ENCODE data around the gene COA6.

Gene COA6

GRCh38 chr1:234330843-234331215 is 42.4 kb upstream of the COA6 start:
- ChIA-PET POLR2A (no interaction called here), CTCF (interaction anchor here (2.9 kb wide), 1 partner anchor 21 kb away, joined by 11 read pairs; no protein-coding TSS in a partner anchor)
- DNase-seq (ENCODE audit: extremely low spot score), result no peak
- TF ChIP-seq L3MBTL2 (conservative IDR thresholded peaks at IDR 0.05) (no peak), BHLHE40 (IDR thresholded peaks at IDR 0.05; ENCODE audit: borderline replicate concordance) (no peak), ARNT (IDR thresholded peaks at IDR 0.05) (no peak), FOXA1 (IDR thresholded peaks at IDR 0.05) (no peak), FOXM1 (IDR thresholded peaks at IDR 0.05; ENCODE audit: borderline replicate concordance) (no peak), NFRKB (IDR thresholded peaks at IDR 0.05) (no peak), SP1 (IDR thresholded peaks at IDR 0.05) (no peak)

DNA sequence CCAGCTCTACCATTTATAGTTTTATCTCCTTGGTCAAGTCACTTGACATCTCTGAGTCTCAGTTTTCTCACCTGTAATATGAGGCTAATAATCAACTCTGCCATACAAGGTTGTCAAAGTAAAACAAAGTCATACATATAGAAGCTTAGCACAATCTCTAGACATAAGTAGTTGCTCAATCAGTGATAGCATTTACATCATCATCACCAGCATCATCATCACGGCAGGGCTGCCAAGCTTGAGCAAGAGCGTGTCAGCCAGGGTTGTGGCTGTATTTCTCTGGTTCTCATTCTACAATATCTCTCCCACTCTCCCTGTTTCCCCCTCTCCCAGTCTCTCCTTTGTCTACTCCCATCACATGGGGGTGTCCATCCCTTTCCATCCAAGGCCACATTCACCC is 41.7 kb upstream of the COA6 start:
- ChIA-PET POLR2A (no interaction called here), CTCF (interaction anchor here (2.9 kb wide), 1 partner anchor 22 kb away, joined by 11 read pairs; no protein-coding TSS in a partner anchor)
- TF ChIP-seq FOXK2 (IDR thresholded peaks at IDR 0.05) (no peak), FOXA1 (IDR thresholded peaks at IDR 0.05) (no peak), LEF1 (IDR thresholded peaks at IDR 0.05; ENCODE audit: borderline replicate concordance) (no peak), ZNF384 (IDR thresholded peaks at IDR 0.05) (no peak), SUZ12 (IDR thresholded peaks at IDR 0.05) (no peak), ELF4 (IDR thresholded peaks at IDR 0.05) (no peak), SP1 (IDR thresholded peaks at IDR 0.05) (no peak), L3MBTL2 (conservative IDR thresholded peaks at IDR 0.05) (no peak), HDGF (IDR thresholded peaks at IDR 0.05; ENCODE audit: borderline replicate concordance) (no peak), BHLHE40 (IDR thresholded peaks at IDR 0.05; ENCODE audit: borderline replicate concordance) (no peak), PKNOX1 (IDR thresholded peaks at IDR 0.05) (no peak), CTBP1 (IDR thresholded peaks at IDR 0.05; ENCODE audit: borderline replicate concordance) (no peak), TARDBP (IDR thresholded peaks at IDR 0.05) (no peak), ARNT (IDR thresholded peaks at IDR 0.05) (no peak), NFRKB (IDR thresholded peaks at IDR 0.05) (no peak), FOXM1 (IDR thresholded peaks at IDR 0.05; ENCODE audit: borderline replicate concordance) (no peak)
- DNase-seq (ENCODE audit: extremely low spot score), result no peak

DNA sequence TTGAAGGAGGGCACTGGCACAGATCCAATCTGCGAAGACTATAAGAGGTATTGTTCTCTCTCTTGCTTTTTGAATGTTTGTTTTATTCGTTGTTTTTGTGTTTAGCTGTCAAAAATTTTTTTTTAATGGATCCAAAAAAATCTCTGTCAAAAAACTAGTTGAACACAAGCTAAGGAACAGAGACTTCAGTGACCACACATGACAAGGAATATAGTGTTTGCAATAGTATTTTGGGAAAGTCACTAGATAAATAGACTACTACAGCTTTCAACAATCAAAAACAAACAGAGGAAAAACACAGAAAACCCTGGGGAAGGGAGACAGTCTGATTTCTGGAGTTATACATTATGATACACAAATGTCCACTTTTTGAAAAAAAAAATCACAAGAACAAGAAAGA is 36.9 kb upstream of the COA6 start:
- POLR2A ChIA-PET, result no interaction called here
- CTCF ChIA-PET, result interaction anchor here (0.7 to 1.3 kb wide), 3 partner anchors 24 to 151 kb away, joined by 3 read pairs; no protein-coding TSS in a partner anchor
- DNase-seq (ENCODE audit: extremely low spot score), result no peak
- TF ChIP-seq L3MBTL2 (conservative IDR thresholded peaks at IDR 0.05), result 0 out of 2 replicates have a peak, but pooled peaks have one; percentile 1
- no peak for TF ChIP-seq SP1 (IDR thresholded peaks at IDR 0.05)

DNA sequence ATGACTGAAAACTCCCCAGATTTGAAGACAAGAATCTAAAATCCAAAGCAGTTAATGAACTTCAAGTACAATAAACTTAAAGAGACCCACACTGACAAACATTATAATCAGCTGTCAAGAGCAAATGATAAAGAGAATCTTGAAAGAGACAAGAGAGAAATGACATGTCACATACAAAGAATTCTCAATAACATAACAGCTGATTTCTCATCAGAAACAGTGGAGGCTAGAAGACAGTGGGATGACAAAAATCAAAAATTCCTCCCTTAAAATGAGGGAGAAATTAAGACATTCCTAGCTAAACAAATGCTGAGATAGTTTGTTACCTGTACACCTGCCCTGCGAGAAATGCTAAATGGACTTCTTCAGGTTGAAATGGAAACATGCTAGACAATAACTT is 36.0 kb upstream of the COA6 start:
- CTCF ChIA-PET, result interaction anchor here (0.7 to 1.3 kb wide), 3 partner anchors 25 to 150 kb away, joined by 3 read pairs; no protein-coding TSS in a partner anchor
- no peak for DNase-seq (ENCODE audit: extremely low spot score)
- POLR2A ChIA-PET, result no interaction called here
- TF ChIP-seq SP1 (IDR thresholded peaks at IDR 0.05) (no peak), NFRKB (IDR thresholded peaks at IDR 0.05) (no peak), ELF4 (IDR thresholded peaks at IDR 0.05) (no peak), L3MBTL2 (conservative IDR thresholded peaks at IDR 0.05) (no peak), FOXA1 (IDR thresholded peaks at IDR 0.05) (no peak), HDGF (IDR thresholded peaks at IDR 0.05; ENCODE audit: borderline replicate concordance) (no peak), LEF1 (IDR thresholded peaks at IDR 0.05; ENCODE audit: borderline replicate concordance) (no peak), FOXM1 (IDR thresholded peaks at IDR 0.05; ENCODE audit: borderline replicate concordance) (no peak), ZNF384 (IDR thresholded peaks at IDR 0.05) (no peak), FOXK2 (IDR thresholded peaks at IDR 0.05) (no peak)

DNA sequence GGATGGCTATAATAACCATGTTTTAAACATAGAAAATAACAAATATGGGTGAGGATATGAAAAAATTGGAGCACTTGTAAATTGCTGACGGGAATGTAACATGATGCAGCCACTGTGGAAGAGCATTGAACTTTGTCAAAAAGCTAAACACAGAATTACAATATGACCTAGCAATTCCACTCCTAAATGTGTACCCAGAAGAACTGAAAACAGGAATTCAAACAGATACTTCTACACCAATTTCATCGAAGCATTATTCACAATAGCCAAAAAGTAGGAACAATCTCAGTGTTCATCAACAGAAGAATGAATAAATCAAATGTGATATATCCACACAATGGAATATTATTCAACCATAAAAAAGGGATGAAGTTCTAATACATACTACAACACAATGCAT is 32.7 kb upstream of the COA6 start:
- DNase-seq (ENCODE audit: extremely low spot score), result no peak
- CTCF ChIA-PET, result interaction anchor here (1.1 kb wide), 1 partner anchor 14 kb away, joined by 6 read pairs; no protein-coding TSS in a partner anchor
- TF ChIP-seq ELF4 (IDR thresholded peaks at IDR 0.05), result no peak
- no peak for TF ChIP-seq L3MBTL2 (conservative IDR thresholded peaks at IDR 0.05)
- no peak for TF ChIP-seq NFRKB (IDR thresholded peaks at IDR 0.05)
- no peak for TF ChIP-seq TARDBP (IDR thresholded peaks at IDR 0.05)
- TF ChIP-seq SP1 (IDR thresholded peaks at IDR 0.05), result no peak
- no peak for TF ChIP-seq LEF1 (IDR thresholded peaks at IDR 0.05; ENCODE audit: borderline replicate concordance)
- no peak for TF ChIP-seq CTBP1 (IDR thresholded peaks at IDR 0.05; ENCODE audit: borderline replicate concordance)
- TF ChIP-seq ARNT (IDR thresholded peaks at IDR 0.05), result no peak
- no peak for TF ChIP-seq SUZ12 (IDR thresholded peaks at IDR 0.05)
- TF ChIP-seq HDGF (IDR thresholded peaks at IDR 0.05; ENCODE audit: borderline replicate concordance), result no peak
- POLR2A ChIA-PET, result no interaction called here

DNA sequence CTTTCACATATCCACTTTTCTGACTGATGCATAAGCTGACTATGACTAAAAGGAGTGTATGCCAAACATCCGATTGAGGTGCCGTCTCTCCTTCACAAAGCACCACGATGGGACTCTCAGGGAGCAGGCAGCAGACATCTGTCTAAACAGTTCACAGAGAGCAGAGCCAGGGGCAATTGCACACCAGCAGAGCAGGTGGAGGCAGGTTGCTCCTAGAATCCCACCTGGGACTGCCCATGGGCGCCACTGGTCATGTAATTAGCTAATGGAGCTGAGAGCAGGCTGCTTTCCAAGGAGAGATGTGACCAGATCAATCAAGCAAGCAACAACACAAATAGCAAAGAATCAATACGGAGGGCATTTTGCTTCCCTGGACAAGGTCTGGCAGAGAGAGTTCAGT is 30.5 kb upstream of the COA6 start:
- ChIA-PET POLR2A (interaction anchor here (1.3 to 1.6 kb wide), 2 partner anchors 31 kb away, joined by 8 to 9 read pairs; partner anchors contain the start of gene COA6), CTCF (interaction anchor here (1.0 to 1.8 kb wide), 2 partner anchors 16 to 33 kb away, joined by 4 to 5 read pairs; no protein-coding TSS in a partner anchor)
- no peak for DNase-seq (ENCODE audit: extremely low spot score)
- TF ChIP-seq PKNOX1 (IDR thresholded peaks at IDR 0.05), result no peak
- TF ChIP-seq ELF4 (IDR thresholded peaks at IDR 0.05), result no peak
- TF ChIP-seq TARDBP (IDR thresholded peaks at IDR 0.05), result no peak
- TF ChIP-seq L3MBTL2 (conservative IDR thresholded peaks at IDR 0.05), result no peak
- no peak for TF ChIP-seq LEF1 (IDR thresholded peaks at IDR 0.05; ENCODE audit: borderline replicate concordance)
- TF ChIP-seq ARNT (IDR thresholded peaks at IDR 0.05), result no peak
- TF ChIP-seq FOXM1 (IDR thresholded peaks at IDR 0.05; ENCODE audit: borderline replicate concordance), result no peak

DNA sequence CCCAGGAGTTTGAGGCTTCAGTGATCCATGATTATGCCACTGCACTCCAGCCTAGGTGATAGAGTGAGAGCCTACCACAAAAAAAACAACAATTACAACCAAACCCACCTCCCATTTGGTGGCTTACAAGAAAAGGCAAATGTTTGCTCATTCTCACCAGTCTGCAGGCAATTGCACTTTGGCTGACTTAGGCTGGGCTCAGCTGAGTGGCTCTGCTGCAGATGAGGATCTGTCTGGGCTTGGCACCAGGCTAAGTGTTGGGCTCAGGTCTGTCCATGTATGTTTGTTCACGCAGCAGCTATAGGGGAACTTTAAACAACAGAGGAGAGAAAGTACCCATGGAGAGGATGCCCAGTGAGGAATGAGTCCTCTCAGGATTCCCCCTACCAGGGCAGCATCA is 28.0 kb upstream of the COA6 start:
- POLR2A ChIA-PET, result no interaction called here
- TF ChIP-seq FOXM1 (IDR thresholded peaks at IDR 0.05; ENCODE audit: borderline replicate concordance) (no peak), BHLHE40 (IDR thresholded peaks at IDR 0.05; ENCODE audit: borderline replicate concordance) (no peak), TARDBP (IDR thresholded peaks at IDR 0.05) (no peak), ARNT (IDR thresholded peaks at IDR 0.05) (no peak), ELF4 (IDR thresholded peaks at IDR 0.05) (no peak)
- DNase-seq (ENCODE audit: extremely low spot score), result no peak
- CTCF ChIA-PET, result no interaction called here
